Amniotic epithelial cell (primary cell): ENCODE measurements around the gene C2CD4D.

Experiments used
- DNase-seq: peaks from one replicate; pipeline ENCODE4 v3.0.0-alpha.2; 2010; ENCODE audit warnings: low read depth

Gene C2CD4D

DNA sequence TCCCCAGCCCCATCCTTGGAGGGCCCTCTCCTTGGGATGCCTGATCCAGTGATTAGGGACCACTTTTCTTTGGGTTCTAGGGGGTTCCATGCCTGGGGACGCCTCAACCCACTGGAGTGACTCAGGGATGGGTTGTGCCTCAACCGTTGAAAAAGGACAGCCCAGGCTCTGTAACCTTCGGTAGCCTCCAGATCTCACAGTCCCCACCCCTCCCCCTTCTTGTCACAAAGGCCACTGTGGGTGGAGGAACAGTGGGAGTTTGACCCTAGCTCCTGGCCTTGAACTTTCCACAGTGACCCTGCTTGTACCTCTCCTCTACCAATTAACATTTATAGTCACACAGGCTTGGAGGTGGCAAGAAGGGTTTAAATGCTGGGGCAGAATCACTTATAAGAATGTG lies 5.4 kb downstream of the C2CD4D start:
- DNase-seq, result no peak

DNA sequence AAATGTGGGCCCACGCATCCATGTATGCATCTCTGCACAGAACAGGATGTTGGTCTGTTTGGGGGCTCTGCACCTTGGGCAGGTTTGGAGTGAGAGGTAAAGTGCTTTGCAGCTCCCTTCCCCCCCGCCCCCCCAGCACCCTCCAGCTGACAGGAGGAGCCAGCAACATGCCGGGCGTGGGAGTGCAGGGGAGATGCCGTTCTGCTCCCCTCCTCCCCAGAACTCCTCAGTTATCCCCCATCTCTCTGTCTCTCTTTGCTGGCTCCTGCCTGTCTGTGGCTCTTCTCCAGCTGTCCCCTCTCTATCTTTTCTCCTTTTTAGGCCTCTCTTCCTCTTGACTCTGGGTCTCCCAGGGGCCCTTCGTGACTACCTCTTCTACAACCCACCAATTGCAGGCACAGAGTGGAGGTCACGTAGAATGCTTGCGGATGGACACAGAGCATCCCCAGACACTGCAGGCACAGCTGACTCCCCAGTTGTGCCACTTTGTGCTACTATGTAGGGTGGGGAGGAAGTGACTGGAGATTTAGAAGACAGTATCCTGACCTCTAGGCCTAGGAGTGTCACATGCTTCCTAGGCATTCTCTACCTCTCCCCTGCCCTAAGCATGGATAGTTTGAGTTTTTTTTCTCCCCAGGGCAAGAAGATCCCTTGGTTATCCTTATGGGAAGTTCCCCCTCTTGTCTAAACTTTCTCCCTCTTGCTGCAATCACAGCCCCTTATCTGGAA lies 6.3 kb downstream of the C2CD4D start:
- DNase-seq, result no peak

- DNase-seq, result peak; percentile 84
These were observed 7.2 kb downstream of the C2CD4D start for GRCh38 chr1:151832318-151832980.

GRCh38 chr1:151831605-151832004 lies 8.0 kb downstream of the C2CD4D start, which contains the start of gene RORC:
Gene RORC, minus strand, starts transcription at chr1:151831802. Its CDS starts 38 bp downstream, at chr1:151831764.
- no peak for DNase-seq

DNA sequence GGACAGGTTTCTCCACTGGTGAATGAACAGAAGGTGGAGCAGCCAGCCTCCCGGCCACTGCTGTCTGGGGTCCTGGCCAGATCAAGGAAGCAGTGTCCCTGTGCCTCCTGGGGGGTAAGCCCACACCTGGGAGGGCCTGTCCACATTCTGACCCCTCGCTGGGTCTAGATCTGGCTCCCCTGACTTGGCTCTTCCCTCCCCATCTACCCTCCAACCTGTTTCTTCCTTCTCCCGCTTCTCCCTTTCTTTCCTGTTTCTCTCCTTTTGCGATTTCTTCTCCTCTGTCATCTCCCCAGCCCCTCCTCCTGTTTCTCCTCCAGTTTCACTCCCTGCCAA lies 8.4 kb downstream of the C2CD4D start:
- no peak for DNase-seq

GRCh38 chr1:151830055-151830454 lies 9.6 kb downstream of the C2CD4D start:
- no peak for DNase-seq

DNA sequence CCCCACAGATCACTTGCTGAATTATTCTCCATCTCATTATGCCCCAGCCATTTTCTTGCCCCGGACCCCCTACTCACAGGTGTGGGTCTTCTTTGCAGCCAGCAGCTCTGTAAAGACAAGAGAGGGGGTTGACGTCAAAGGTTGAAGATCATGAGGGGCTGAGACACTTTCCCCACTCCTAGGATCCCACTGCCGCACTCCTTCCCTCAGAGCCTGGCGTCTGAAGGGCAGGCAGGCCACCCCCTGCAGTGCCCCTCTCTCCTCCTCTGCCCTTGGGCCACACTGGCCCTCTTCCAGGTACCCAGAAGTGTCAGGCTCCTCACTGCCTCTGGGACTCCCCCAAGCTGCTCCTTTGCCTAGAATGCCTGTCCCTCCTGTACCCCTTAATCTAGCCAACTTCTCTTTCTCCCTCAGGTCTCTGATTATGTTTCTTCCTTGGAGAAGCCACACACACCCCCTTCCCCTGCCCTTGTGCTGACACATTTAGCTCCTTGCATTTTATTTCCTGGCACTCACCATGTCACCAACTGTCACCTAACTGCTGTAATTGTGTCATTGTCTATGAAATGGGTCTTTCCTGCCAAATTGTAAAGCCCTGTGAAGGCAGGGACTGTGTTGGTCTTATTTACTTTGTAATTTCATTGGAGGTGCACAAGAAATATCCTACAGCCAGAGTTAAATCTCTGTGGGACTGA lies 10.1 kb downstream of the C2CD4D start:
- DNase-seq, result no peak

GRCh38 chr1:151828921-151829320 lies 10.7 kb downstream of the C2CD4D start:
- DNase-seq, result peak; percentile 47

- no peak for DNase-seq
These were observed 11.8 kb downstream of the C2CD4D start for GRCh38 chr1:151827853-151828252.

DNA sequence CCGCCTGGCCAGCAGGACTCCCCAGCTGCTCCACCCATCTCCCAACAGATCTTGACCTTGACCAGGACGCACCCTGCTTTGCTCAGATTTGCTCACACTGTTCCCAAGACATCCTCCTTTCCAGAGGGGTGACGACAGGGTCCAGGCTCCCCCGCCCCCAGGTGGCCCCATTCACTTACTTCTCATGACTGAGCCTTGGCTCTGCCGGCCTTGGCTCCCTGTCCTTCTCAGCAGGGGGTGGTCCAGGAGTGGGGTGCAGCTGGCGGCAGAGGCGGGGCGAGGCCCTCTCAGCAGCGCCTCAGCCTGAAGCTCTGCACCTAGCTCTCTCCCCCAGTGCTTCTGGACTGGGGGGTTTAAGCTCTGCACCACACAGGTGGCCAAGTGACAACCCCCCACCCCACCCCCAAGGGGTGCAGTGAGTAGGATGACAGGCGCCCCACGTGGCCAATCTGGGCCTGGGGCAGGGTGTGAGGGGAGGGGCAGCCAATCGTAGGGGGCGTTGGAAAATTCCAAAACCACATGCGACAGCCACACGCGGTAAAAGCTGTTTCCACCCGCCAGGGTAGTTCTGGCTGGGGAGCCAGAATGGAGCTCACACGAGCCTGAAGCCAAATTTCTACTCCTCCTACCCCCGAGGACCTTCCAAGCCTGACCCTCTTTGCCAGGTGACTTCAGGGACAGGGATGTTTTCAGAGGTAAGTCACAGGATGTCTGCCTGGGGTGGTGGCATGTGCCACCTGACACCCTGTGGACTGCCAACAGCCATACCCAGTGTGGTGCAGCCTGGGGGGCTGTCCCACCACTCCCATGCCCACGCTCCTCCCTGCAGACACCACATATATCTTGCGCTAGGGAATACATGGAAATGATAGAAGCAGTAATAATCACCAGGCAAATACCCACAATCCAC lies 13.6 kb downstream of the C2CD4D start:
- DNase-seq, result no peak

GRCh38 chr1:151825204-151825603 lies 14.4 kb downstream of the C2CD4D start:
- no peak for DNase-seq

GRCh38 chr1:151823175-151823574 lies 16.4 kb downstream of the C2CD4D start:
- no peak for DNase-seq

DNA sequence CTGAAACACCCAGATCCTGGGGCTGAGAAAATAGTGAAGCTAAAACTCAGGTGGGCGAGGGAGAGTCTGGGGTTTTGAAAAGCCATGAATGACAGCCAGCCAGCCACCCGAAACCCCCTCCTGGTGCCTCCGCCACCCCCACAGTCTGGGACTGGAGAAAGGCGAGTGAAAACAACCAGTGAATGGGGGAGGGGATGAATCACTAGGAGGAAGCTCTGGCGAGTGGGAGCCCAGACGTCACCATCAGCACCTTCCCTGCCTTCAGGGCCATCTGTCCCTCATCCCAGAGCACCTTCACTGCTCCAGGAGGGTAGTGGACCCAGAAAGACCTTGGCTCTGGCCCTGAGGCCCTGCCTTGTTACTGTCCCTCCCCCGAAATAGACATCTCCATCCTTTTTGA lies 17.2 kb downstream of the C2CD4D start:
- no peak for DNase-seq

DNA sequence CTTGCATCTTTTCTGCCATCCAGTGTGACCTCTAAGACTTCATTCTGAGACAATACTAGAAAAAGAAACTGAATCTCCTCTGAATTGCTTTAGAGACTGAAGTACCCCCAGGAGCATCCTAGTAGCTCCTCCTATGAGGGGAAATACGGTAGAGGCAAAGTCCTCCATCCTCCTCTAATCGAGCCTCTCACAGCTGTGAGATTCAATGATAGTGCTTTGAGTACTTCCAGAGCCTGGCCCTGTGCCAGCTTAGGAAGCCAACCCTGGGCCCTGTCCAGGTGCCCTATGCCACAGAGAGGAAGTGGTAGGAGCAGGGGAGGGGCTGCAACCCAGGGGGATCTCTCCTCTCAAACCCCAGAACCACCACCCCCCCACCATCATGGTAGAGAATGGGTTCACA lies 18.7 kb downstream of the C2CD4D start:
- DNase-seq, result no peak

DNA sequence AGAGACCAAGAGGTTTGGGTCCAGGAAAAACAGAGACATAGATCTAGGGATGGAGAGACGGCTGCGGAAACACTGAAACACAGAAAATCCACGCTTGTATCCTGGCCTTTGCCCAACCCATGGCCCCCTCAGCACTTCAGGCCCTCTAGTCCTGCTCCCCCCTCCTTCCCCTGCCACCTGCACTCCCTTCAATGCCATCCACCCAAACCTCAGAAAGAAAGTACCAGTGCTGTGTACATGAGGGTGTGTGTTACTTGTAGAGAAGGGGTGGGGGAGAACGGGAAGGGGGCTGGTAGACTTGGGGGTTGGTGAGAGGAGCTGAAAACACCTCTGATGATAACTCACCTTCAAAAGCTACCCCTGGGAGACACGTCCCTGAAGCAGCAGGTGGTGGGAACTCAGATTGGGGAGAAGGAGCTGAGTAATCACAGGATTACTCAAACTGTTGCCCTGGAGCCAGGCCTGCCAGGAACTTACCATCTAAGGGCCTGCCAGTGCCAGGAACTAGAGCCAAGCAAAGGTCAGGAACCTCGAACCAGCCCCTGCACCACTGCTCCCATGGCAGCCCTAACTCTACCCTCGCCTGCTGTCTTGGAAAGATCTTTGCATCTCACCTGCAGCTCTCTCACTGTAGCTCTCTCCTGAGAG lies 19.5 kb downstream of the C2CD4D start:
- DNase-seq, result peak; percentile 21

DNA sequence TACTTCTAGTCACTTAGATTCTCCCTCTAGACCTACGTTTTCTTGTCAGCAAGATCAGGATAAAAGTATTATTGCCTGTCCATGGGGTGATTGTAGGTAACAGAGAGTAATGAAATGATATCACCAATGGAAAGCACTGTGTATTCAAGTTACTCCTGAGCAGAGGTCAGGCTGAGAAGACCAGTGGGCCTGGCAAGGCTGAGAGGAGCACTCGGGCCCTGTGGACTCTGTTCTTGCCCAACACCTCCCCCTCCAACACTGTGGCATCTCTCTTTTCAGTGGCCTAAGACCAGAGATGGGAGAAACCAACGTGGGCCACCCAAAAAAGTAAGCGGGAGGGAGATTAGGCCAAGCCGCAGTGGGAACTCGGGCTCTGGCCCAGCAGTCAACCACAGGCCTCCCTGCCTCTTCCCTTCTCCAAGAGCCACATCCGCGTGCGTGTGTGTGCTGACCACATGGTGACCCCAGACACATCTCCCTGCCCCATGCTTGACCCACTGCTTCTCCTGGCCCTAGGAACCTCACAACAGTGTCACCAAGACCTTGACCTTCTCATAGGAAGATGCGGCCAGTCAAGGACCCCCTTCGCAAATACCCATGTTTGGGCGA lies 20.3 kb downstream of the C2CD4D start:
- DNase-seq, result no peak

- no peak for DNase-seq
These were observed 22.3 kb downstream of the C2CD4D start for GRCh38 chr1:151817353-151817730.

- DNase-seq, result no peak
These were observed 22.9 kb downstream of the C2CD4D start for GRCh38 chr1:151816548-151817352.

- no peak for DNase-seq
These were observed 23.8 kb downstream of the C2CD4D start for GRCh38 chr1:151815716-151816327.

GRCh38 chr1:151814971-151815545 lies 24.6 kb downstream of the C2CD4D start:
- no peak for DNase-seq
